GM18519 (cell line): ENCODE measurements around the gene SETX.

Experiments used
- ATAC-seq: cut with Tn5 transposase; IDR thresholded peaks from one replicate; pipeline ENCODE4 v1.9.1; 2021; ENCODE audit warnings: mild to moderate bottlenecking, moderate library complexity; ENCODE audit not compliant: unreplicated experiment, low FRiP score

The SETX gene

DNA sequence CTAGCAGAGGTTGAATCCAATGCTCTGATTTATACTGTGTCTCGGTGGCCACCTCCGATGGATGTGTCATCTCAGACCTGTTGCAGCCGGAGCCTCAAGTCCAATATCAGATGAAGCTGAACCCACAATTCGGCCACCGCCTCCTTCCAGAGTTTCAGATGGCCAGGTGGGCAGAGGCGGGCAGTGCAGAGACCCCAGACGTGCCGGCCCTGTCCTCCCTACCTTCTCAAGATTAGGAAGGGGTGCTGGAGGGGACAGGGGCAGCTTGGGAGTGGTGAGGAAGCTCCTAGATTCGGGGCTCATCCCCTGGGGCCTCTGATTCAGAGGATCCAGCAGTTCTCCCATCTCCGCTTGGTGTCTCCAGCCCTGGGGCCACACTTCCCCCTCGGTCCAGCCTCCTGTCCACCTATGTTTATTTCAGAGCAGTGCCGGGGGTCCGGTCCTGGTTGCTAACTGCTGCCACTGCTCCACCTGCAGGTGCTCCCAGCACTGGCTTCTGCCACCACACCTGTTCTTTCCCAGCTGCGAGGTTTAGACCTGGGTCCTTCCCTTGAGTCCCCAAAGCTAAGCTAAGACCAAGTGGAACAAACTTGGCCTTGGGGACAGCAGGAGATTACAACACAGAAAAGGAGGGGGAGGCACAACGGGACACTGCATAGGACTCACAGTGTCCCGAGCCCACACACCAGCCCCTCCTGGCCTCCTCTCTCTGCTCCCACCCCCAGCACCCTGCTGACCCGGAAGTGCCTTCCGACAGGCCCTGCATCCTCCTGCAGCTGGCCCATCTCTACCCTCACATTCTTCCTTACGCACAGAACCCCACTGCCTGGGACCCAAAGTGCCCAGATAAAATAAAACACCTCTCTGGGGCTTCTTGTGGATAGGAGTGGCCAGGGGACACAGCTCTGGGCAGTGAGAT is 111.4 kb downstream of the SETX start:
- no peak for ATAC-seq

DNA sequence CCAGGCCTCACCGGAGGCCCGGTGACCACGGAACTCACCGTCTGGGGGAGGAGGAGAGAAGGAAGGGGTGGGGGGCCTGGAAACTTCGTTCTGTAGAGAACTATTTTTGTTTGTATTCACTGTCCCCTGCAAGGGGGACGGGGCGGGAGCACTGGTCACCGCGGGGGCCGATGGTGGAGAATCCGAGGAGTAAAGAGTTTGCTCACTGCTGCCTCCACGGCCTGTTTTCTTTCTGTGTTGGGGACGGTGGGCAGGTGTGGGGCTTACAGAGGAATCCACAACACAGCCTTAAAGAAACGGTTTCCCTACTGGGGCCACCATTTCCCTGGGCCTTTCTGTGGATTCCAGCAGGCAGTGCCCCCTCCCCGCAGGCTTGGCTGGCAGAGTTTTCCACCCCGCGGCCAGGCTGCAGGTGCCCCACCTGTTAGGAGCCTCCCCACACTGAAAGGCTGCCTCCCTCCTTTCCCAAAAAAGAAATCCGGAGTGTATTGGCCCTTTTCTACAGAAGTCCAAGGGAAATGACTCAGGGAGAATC is 112.1 kb downstream of the SETX start:
- no peak for ATAC-seq

DNA sequence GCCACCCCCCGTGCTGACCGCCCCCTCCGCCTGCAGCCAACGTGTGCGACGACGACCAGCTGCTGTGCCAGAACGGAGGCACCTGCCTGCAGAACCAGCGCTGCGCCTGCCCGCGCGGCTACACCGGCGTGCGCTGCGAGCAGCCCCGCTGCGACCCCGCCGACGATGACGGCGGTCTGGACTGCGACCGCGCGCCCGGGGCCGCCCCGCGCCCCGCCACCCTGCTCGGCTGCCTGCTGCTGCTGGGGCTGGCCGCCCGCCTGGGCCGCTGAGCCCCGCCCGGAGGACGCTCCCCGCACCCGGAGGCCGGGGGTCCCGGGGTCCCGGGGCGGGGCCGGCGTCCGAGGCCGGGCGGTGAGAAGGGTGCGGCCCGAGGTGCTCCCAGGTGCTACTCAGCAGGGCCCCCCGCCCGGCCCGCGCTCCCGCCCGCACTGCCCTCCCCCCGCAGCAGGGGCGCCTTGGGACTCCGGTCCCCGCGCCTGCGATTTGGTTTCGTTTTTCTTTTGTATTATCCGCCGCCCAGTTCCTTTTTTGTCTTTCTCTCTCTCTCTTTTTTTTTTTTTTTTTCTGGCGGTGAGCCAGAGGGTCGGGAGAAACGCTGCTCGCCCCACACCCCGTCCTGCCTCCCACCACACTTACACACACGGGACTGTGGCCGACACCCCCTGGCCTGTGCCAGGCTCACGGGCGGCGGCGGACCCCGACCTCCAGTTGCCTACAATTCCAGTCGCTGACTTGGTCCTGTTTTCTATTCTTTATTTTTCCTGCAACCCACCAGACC is 112.8 kb downstream of the SETX start:
- ATAC-seq = no peak

DNA sequence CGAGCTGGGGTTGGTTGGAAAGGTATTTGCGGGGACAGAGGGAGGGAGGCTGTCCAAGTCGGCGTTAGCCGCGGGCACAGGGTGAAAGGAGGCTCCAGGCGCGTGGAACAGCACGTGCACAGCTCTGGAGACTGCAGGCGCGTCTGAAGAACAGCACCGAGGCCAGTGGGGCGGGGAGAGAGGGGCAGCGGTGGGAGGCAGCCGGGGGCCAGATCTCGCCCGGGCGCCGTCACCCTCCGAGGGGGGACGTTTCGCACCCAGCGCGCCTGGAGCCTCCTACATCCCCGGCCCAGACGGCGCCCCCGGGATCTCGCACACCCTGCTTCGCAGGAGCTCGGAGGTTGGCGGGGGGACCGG is 113.3 kb downstream of the SETX start:
- no peak for ATAC-seq

DNA sequence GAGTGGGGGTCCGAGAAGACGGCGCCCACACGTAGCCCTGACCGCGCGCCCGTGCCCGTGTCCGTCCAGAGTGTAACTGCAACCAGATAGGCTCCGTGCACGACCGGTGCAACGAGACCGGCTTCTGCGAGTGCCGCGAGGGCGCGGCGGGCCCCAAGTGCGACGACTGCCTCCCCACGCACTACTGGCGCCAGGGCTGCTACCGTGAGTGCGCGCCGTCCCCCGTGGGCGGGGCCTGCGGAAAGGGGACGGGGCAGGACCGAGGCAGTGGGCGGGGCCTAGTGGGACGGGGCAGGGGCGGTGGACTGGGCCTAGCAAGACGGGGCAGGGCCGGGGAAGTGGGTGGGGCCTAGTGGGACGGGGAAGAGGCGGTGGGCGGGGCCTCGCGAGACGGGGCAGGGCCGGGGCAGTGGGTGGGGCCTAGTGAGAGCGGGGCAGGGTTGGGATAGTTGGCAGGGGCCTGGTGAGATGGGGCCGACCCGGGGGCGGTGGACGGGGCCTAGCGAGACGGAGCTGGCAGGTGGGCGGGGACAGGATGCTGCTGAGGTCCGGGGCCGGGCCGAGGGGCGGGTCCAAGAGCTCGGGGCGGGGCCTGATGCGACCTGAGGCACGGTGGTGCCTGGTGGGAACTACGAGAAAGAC is 113.8 kb downstream of the SETX start:
- peak; percentile 66 for ATAC-seq

DNA sequence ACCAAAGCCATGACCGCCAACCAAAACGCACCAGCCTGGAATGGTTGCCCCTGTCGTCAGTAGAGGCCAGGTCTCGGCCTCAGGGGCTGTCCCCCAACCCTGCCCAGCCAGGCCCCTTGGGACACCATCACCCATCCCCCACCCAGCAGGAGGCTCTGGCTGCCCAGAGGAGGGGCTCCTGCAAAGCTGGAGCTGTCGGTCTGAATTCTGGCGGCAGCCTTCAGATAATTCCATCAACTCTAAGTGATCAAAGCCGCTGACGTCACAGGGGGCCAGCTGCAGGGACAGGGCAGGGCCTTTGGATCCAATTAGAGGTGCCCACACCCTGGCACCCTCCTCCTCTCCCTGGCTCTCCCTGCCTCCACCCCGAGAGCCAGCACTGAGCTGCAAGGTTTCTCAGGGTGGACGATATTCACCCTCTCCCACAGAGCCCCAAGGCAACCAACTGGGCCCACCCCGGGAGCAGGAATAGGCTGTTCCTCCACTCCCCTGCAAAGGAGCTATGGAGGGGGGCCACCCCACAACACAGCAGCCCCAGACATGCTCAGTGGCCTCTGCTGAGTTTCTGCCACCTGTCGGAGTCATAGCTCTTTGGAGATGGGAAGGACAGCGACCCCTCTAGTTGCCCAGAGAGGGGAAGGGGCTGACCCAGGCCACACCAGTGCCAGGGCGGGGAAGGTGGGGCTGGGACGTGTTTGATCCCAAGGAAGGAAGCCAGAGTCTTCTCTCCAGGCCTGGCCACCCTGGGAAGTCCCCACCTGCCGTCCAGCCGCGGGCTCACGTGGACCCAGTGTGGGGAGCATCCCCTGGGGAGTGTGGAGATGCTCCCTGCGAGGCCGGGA is 114.6 kb downstream of the SETX start:
- ATAC-seq = no peak

DNA sequence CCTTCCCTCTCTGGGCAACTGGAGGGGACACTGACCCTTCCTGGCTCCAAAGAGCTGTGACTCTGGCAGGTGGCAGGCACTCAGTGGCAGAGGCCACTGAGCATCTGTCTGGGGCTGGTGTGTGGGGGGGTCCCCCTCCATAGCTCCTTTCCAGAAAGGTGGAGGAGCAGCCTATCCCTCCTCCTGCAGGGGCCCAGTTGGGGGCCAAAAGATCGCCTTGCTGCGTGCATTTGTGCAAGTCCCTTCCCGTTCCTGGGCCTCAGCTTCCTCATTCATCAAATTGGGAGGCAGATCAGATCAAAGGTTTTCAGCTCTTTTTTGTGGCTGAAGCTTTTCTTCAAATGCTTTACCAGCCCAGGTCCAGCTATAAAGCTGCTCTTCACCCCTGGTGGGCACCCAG is 115.3 kb downstream of the SETX start:
- ATAC-seq = no peak

DNA sequence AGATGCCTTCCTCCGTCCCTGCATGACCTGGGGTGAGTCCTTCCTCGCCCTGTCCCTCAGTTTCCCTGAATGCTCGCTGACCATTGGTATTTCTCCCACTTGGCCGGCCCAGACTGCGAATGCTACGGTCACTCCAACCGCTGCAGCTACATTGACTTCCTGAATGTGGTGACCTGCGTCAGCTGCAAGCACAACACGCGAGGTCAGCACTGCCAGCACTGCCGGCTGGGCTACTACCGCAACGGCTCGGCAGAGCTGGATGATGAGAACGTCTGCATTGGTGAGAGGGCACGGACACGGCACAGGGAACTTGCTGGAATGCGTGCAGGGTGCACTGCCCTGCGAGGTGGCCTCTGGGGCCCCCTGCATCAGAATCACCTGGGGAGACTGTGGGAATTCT is 115.8 kb downstream of the SETX start:
- ATAC-seq = no peak

DNA sequence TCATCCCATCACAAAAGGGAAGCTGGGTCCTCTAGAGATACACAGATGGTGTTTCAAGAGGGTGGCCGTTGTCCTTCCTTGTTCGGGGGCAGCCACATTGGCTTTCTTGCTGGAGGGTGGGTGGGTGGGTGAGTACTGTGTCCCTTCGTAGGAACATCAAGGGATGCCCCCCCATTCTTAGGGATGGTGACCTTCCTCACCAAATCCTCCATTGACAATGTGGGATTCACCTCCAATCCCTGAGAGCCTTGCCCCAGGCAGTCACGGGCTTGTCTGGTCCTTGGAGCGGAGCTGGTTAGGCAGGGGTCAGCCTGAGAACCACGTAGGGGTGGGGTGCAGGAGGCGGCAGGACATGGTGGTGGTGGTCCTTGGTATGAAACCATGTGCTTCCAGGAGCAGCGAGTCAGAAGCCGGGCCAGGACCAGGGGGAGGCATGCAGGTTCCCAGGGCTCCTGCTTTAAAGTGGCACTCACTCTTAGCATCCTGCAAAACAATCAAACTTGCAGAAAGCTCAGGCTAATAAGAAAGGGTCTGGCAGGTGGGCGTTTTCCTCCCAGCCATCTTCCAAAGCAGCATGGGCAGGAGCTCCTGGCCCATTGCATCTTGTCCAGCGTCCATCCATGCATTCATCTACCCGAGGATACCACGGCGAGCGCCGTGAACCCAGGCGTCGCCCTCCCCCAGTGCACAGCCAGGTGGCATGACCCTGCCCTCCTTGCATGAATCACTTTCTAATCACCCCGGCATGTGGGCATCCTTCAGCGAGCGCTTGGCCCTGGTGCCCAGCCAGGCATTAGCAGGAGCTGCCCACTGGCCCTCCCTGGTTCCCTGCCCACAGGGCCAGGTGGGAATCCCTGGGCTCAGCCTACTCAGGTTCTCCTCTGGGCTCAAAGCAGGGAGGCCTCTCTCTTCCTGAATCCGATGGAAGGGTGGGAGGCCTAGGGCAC is 116.5 kb downstream of the SETX start:
- no peak for ATAC-seq

DNA sequence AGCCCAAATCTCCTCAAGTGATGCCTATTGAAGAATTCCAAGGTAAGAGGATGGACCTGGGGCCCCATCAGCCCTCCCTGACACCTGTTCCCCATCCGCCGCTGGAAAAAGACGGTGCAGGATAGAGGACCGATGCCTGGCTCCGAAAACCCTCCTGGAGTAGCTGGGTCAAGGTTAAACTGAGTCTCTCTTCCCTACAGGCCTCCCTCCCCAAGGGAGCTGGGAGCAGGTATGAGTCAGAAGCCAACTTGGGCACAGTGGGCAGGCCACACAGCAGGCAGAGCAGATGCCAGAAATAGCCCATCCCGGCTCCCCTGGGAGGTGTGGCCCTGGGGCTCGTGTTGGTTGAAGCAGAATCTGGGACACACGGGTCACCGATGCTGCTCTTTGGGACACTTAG is 117.3 kb downstream of the SETX start:
- ATAC-seq = no peak

DNA sequence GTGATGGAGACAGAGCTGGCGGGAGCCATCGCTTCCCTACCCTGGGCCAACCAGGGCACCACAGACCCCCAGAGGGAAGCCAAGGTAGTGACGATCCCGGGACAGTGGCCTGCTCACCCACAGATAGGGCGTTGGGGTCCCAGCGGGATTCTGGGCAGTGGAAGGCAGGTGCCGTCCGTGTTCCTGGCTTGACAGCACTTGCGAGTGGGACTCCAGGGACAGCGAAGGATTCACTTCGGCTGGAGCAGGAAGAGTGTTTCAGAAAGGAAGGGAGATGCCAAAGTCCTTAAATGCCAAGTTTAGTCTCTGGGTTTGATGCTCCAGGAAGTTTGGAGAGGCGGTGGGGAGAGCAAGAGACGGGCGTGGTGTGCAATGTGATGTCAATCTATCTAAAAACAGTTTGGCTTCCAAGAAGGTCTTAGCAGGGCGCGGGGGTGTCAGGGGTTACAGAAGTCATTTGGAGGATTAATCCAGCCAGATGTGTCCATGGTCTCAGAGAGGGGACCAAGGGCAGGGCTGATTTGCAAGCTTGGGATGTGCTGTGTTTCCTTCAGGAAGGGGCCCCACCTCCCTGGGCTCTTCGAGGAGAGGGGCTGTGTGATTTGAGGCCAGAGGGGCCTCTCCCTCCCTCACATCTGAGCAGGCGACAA is 118.0 kb downstream of the SETX start:
- ATAC-seq = no peak

DNA sequence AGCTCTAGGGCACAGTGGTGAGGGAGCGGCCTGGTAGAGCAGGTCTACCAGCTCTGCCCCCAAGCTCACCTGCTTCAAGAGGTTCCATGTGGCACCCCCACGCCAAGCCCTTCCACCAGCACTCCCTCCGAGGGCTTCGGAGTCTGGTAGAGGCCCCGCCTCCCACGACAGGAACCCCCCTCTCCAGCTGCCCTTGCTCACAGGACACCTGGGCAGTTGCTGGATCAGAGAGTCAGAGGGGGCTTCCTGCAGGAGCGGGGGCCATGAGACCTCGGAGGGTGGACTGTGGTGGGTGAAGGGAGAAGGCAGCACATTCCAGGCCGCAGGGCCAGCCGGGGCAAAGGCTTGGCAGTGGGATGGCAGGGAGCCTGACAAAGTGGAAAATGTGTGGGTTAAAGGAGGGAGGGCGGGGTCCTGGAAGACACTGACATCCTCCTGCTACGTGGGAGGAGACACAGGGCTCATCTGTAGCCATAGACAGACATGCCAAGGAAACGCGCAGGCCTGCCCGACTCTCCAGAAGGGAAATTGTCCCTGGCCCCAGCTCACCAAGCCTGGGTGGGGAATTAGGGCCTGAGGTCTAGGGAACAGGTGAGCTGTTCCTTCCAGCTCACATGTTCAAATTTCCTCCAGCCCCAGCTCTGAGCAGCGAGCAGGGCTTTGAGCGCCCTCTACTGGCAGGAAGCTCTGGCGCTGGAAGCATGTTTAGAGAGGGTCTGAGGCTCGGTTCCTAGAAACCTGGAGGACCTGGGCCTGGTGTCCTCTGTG is 118.7 kb downstream of the SETX start:
- no peak for ATAC-seq

DNA sequence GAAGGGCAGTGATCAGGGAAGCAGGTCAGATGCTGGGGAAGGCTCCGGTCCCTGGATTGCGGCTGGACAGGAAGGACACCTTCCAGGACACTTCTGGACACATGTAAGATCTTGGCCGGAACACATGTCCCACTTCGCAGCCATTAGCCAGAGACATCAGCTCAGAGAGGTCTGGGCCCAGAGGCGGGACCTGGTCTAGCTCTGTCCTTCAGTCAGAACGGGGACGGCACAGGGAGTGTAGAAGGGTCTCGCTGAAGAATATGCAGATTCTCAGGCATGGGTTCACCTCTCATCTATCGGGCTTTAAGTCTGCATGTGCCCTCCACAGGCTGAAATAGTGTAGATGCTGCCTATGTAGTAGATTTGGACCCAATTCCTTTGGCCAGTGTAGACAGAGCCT is 119.7 kb downstream of the SETX start:
- ATAC-seq = no peak

DNA sequence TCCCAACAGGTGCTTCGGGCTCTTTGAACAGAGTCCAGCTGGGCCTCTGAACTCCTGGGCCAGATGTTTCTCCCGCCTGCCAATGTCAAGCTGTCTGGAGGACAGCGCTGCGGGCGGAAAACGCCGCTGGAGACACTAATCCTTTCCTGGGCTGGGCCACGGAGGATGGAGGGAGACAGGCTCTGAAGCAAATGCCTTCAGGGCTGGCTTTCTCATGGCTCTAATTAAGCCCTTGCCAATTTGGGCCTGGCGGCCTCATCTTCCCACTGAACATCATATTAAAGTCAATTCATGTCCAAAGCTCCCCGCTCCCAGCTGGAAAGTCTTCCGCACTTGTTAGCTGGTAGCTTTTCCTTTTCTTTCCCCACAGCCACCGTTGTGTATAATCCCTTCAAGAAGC is 120.3 kb downstream of the SETX start:
- ATAC-seq = no peak

DNA sequence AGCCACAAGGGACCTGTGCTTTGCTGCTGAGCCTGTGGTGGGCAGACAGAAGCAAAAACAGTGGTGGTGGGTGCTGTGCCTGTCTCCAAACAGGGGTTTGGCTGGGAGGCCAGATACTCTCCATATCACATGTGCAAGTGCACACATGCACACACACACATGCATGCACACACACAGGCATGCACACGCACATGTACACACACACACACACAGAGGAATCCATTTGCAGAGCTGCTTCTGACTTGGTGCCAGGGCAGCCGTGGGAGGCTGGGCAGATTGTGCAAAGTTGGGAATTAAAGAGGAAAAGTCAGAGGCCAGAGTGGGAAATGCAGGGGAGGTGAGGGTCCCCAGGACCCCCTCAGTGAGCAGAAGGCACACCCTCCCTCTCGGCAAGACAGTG is 121.6 kb downstream of the SETX start:
- no peak for ATAC-seq

DNA sequence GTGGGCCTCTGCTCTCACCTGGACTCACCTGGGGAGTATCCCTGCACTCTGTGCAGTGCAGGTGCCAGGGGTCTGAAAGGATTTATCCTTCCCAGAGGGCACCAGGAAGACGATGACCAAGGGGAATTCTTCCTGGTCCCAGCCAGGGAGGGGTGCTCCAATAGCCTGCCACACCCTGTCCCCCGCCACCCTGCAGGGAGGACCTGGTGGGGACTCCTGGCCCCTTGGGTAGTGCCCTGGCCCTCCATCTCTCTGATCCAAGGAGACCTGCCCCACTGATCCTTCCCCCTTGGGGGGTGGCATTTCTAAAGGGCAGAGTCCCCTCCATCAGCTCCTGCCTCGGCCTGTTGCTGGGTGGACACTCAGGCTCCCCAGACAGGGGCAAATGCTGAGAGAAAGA is 122.3 kb downstream of the SETX start:
- no peak for ATAC-seq

DNA sequence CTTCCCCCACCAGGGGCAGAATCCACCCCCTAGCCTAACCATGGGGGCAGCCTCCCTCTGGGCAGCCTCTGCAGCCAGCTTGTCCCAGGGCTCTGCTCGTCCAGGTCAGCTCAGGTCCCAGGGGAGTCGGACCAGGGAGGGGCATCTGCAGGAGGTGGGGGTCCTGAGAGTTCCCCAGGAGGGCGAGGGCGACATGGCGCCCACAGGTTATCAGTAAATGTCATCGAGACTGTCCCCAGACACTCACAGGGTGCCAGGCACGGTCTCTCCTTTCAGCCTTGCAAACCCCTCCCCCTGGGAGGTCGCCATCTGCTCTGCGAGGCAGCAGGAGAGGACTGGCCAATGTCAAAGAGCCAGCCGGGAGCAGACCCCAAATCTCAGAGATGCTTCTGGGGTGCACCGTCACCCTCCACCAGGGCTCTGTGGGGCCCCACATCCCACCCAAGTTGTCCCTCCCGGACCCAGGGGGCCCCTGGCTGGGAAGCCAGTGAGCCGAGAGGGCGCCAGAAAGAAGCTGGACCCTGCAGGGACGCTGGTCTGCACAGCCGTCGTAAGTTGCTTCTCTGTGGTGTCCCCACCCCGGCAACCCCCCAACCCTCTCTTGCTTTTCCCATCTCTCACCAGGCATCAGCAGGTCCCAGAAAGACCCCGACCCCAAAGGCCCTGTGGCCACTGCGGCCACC is 123.6 kb downstream of the SETX start:
- ATAC-seq = no peak
